Prostate gland (tissue), 2 donors: ENCODE data around the gene LHFPL3. TPM values are rescaled to one million over a fixed set of nuclear protein-coding genes. Genes with fewer than 3 reads are reported as not detected.

ENCODE experiments used
- DNase-seq: peaks from one replicate; pipeline ENCODE4 v3.0.0-alpha.2; 2019; ENCODE audit warnings: low spot score
- H3K27ac ChIP-seq, 2 donors: fragments of 200-600 bp; sonication (generic); 2 replicates each; pipeline ENCODE4 v1.5.1; 2017 to 2019
- H3K27me3 ChIP-seq: fragments of 200-600 bp; sonication (generic); replicated peaks from 2 replicates; pipeline ENCODE4 v1.5.1; 2019; ENCODE audit not compliant: insufficient read depth
- H3K36me3 ChIP-seq, 2 donors: fragments of 200-600 bp; sonication (generic); 1 replicate in 1 of 2; 2 replicates in 1 of 2; pipeline versions ENCODE4 v1.5.1 to v1.8.1; 2017 to 2019
- H3K4me1 ChIP-seq: fragments of 200-600 bp; sonication (generic); replicated peaks from 2 replicates; pipeline ENCODE4 v1.5.1; 2019
- H3K4me3 ChIP-seq, 2 donors: fragments of 200-600 bp; sonication (generic); 2 replicates each; pipeline ENCODE4 v1.5.1; 2017 to 2019
- H3K9me3 ChIP-seq: fragments of 200-600 bp; sonication (generic); 2 replicates; pipeline ENCODE4 v1.5.1; 2017
- CTCF ChIP-seq, 4 experiments: fragments of 200-600 bp in 2 of 4; fragments of 450-650 bp in 2 of 4; sonication (generic) in 2 of 4; IDR thresholded peaks; 1 replicate in 3 of 4; 2 replicates in 1 of 4; pipeline ENCODE4 v1.5.1; 2016 to 2019; ENCODE audit warnings: antibody characterized with exemption in 4 of 4, mild to moderate bottlenecking in 2 of 4, moderate library complexity in 2 of 4
- POLR2A ChIP-seq: fragments of 450-650 bp; IDR thresholded peaks from one replicate; pipeline ENCODE4 v1.6.1; 2016; ENCODE audit warnings: antibody characterized with exemption, mild to moderate bottlenecking
- POLR2AphosphoS5 ChIP-seq: sonication (generic); formaldehyde crosslinking; IDR thresholded peaks from one replicate; pipeline ENCODE4 v1.6.1; 2017; ENCODE audit warnings: antibody characterized with exemption
- WGBS: methylation state at CpG from one replicate; pipeline ENCODE4 v1.1.5; 2018; 5-methylcytosine and 5-hydroxymethylcytosine counted together
- intact Hi-C: fragments of 100-400 bp; cut with DNase I; formaldehyde crosslinking; loops from one replicate; pipeline ENCODE4 v1.14.2; 2022
- total RNA-seq, 2 donors: library from RNA; depleted of rRNA; stranded (reverse); fragments of >200 nt; gene quantifications; one replicate each; pipeline ENCODE4 v1.1.0, GENCODE V29; 2016

Gene LHFPL3
- total RNA-seq, 2 donors from 2014 or later = 0.14 TPM; not detected in 1

GRCh38 chr7:104927055-104927454 lies 598.7 kb downstream of the LHFPL3 start:
- Histone ChIP-seq H3K4me3 (no peak overlapping the region), H3K9me3 (no peaks in the 10 kb centered on the region), H3K27ac (no peak overlapping the region), H3K4me1 (no peaks in the 10 kb centered on the region), H3K27me3 (no peaks in the 10 kb centered on the region), H3K36me3 (no peaks in the 10 kb centered on the region)
- TF ChIP-seq CTCF (IDR thresholded peaks at IDR 0.05) = no peak
- no peak for TF ChIP-seq POLR2AphosphoS5
- TF ChIP-seq POLR2A = no peak
- DNase-seq = no peak
- intact Hi-C loops = no loop called here
- whole genome bisulfite sequencing = 50% methylated on average over 7 of the region's 7 CpGs

- 93% methylated on average over 6 of the region's 6 CpGs for WGBS
- Histone ChIP-seq H3K9me3 (no peaks in the 10 kb centered on the region), H3K27me3 (no peaks in the 10 kb centered on the region), H3K27ac (no peak overlapping the region), H3K4me1 (no peaks in the 10 kb centered on the region), H3K36me3 (no peaks in the 10 kb centered on the region), H3K4me3 (no peak overlapping the region)
- intact Hi-C loops = no loop called here
- no peak for DNase-seq
- TF ChIP-seq POLR2A = no peak
- TF ChIP-seq POLR2AphosphoS5 = no peak
- no peak for TF ChIP-seq CTCF (IDR thresholded peaks at IDR 0.05)
Observed at GRCh38 chr7:104928721-104929400, 600.5 kb downstream of the LHFPL3 start.

GRCh38 chr7:104929921-104930320 lies 601.5 kb downstream of the LHFPL3 start:
- TF ChIP-seq POLR2AphosphoS5 = peak; percentile 36
- TF ChIP-seq CTCF (IDR thresholded peaks at IDR 0.05) = no peak
- H3K9me3 ChIP-seq = no peaks in the 10 kb centered on the region
- H3K4me3 ChIP-seq = no peak overlapping the region
- intact Hi-C loops = no loop called here
- DNase-seq = no peak
- H3K4me1 ChIP-seq = no peaks in the 10 kb centered on the region
- no peak overlapping the region for H3K27ac ChIP-seq
- 52% methylated on average over 1 of the region's 1 CpG for WGBS
- no peaks in the 10 kb centered on the region for H3K36me3 ChIP-seq
- H3K27me3 ChIP-seq = no peaks in the 10 kb centered on the region

- H3K4me1 ChIP-seq = no peaks in the 10 kb centered on the region
- no peak overlapping the region for H3K27ac ChIP-seq
- no peak for DNase-seq
- intact Hi-C loops = no loop called here
- H3K27me3 ChIP-seq = no peaks in the 10 kb centered on the region
- WGBS = 43% methylated on average over 5 of the region's 5 CpGs
- no peaks in the 10 kb centered on the region for H3K36me3 ChIP-seq
- H3K9me3 ChIP-seq = no peaks in the 10 kb centered on the region
- H3K4me3 ChIP-seq = no peak overlapping the region
- TF ChIP-seq CTCF (IDR thresholded peaks at IDR 0.05) = no peak
- TF ChIP-seq POLR2A = no peak
- TF ChIP-seq POLR2AphosphoS5 = no peak
Observed at GRCh38 chr7:104931181-104931781, 602.9 kb downstream of the LHFPL3 start.

- no peaks in the 10 kb centered on the region for H3K27me3 ChIP-seq
- H3K36me3 ChIP-seq = no peaks in the 10 kb centered on the region
- no peak for TF ChIP-seq POLR2AphosphoS5
- no peak for TF ChIP-seq POLR2A
- TF ChIP-seq CTCF (IDR thresholded peaks at IDR 0.05) = no peak
- intact Hi-C loops = no loop called here
- no peaks in the 10 kb centered on the region for H3K9me3 ChIP-seq
- no peak overlapping the region for H3K27ac ChIP-seq
- no peak overlapping the region for H3K4me3 ChIP-seq
- 93% methylated on average over 9 of the region's 9 CpGs for WGBS
- no peak for DNase-seq
- no peaks in the 10 kb centered on the region for H3K4me1 ChIP-seq
Observed at GRCh38 chr7:104933022-104933421, 604.6 kb downstream of the LHFPL3 start.
